ENCODE results near the gene TPD52L2.
"Not testable (repeated sequence)": the region's sequence is repeated elsewhere in the genome, so short reads cannot be mapped to it uniquely, and the experiment has no call there.

TPD52L2 gene

DNA sequence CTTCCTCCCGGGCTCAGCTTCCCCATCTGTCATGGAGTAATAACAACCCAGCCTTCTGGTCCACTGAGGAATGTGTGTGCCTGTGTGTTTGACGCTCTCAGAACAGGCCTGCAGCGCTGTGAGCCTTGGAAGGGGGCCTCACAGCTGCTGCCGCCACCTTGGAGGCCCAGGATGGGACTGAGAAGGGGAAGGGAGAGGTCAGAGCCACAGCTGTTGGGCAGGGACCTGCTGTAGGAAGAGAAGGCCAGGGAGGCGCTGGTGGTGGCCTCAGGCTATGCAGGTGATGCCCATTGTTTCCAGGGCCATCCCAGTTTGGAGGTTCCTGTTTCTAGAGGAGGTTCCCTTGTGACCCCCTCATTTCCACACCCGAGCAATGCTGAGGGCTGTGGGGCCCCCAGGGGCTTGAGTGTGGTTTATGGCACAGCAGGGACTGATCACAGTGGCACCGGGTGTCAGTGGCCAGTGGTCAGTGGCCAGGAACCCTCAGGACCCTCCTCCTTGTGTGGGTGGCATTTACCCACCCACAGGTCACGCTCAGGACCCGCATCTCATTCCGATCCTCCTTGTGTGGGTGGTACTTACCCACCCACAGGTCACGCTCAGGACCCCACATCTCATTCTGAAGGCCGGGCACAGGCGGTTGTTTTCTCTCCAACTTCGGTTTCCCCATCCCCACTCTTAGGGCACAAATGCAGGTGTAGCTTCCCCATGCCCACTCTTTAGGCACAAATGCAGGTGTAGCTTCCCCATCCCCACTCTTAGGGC lies 14.0 kb downstream of the TPD52L2 start:
- DNase-seq (ENCODE audit: low read depth) = no peak

DNA sequence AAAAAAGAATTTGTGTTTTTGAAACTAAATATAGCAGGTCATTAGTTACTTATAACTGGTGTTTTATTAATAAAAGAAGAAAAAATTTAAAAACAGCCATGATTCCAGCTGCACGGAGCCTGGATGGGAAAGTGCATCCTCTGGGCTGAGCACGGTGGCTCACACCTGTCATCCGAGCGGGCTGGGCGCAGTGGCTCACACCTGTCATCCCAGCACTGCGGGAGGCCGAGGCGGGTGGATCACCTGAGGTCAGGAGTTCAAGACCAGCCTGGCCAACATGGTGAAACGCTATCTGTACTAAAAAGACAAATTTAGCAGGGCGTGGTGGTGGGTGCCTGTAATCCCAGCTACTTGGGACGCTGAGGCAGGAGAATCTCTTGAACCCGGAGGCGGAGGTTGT lies 15.8 kb downstream of the TPD52L2 start:
- not testable (repeated sequence) for DNase-seq (ENCODE audit: low read depth)

DNA sequence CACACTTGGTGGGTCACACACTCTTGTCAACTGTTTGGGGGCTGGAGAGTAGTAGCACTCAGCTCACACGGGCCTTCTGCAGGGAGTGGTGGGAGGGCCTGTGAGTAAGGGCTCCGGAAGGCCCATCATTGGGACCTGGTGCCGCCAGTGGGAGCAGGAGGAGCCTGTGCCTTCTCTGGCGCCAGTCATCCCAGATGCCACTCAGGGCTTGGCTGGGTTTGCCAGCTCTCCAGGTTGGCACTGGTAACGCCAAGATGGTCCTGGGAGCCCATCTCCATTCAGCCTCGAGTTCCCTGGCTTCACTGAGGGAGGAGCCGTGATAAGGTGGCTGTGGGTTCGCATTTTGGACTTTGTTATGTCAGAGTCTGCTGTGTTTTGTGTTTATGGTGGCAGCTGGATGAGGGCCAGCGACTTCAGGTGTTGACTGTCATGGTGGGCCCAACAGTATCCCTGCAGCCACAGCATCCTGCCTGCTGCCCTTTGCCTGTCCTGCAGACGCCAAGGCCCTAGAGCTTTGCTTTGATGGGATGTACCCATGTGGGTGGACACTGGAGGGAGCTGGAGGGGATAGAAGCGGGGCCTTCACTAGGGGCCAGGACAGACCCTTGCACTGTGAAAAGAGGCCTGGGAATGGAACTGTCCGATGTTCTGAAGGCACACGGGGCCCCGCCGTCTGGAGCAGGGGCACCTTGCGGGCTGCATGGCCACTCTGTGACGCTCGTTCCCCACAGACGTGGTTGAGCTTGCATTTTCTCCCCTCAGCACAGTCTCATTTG lies 16.6 kb downstream of the TPD52L2 start:
- DNase-seq (ENCODE audit: low read depth) = no peak

DNA sequence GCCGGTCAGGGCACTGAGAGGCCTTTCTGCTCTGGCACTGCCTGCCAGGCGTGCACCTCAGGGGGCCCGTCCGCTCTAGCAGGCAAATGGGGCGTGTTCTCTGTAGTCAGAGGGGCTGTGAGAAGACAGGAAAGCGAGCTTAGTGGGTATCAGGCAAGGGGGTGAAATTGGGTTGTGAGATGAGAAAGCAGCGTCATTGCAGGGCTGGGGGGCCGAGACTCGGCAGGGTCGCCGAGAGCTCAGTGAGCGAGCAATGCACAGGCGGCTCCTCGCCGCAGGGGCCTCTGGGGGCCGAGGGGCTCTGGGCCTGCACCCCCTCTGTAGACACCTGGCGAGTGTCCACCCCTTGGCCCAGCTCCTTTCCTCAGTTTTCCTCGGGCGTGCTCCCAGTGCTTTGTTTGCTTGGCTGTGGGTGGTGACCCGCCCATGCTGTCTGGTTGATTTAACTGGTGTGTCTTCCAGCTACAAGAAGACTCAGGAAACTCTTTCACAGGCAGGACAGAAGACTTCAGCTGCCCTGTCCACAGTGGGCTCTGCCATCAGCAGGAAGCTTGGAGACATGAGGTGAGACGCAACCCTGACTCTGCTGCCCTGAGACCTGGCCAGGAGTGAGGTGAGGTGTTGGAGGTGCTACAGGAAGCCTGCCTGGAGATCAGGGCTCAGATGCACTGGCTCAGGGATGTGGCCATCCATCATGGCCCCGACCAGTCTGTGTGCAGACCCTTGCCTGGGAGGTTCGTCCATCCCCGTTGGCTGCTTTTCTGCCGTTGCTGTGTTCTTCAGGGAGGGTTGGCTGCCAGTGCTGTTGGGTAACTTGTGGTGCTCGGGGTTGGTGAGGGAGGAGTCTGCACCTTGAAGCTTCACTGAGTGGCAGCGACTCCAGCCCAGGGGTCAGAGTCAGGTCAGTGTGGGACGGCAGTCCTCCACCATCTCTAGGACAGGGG lies 17.5 kb downstream of the TPD52L2 start:
- DNase-seq (ENCODE audit: low read depth) = no peak

DNA sequence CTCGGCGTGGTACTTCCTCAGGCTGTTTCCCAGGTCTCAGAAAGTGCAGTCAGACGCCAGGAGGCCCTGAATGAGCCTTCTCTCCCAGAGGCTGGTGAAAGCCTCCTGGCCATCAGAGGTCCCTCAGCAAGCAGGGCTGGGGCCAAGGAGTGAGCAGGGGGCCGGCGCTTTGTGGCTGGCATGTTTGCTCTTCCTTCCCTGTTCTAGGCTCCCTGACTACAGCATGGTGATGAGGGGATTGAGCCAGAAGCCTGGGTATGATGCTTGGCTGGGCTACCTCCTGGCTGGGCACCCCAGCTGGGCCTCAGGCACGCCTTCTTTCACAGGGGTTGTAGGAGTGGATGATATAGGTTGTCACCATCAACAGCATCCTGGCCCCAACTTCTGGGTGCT lies 18.1 kb downstream of the TPD52L2 start:
- DNase-seq (ENCODE audit: low read depth) = no peak

DNA sequence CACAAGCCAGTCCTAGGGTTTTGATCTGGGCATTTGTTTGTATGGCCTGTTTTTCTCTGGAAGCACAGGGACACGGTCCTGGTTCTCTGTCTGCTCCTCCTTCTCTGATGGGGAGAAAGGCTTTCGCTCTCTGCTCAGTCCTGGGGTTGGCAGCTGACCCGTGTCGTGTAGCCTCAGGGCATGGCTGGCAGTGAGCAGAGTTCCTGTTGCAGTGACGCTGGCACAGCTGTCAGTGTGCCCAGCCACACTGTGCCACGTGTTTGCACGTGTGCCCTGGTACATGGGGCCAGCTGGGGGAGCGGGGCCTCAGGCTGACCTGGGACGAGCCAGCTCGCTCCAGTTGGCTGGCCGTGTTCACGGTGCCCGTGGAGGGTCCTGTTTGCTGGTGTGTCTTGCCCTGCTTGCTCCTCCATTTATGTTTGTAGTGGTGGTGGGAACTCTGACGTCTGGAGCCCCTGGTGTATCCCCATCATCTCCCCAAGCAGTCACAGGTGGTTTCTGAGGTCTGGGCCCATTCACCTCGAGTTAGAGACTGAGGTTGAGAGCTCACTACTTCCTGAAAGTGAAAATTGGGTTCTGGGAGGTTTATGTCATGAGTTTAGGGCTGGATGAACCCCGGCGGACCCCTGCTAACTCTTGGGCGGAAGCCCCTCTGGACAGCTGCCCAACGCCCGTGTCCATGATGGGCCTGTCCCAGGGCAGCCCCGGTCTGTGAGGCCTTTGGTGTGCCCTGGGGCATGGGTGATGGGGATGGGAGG lies 19.6 kb downstream of the TPD52L2 start:
- no peak for DNase-seq (ENCODE audit: low read depth)

DNA sequence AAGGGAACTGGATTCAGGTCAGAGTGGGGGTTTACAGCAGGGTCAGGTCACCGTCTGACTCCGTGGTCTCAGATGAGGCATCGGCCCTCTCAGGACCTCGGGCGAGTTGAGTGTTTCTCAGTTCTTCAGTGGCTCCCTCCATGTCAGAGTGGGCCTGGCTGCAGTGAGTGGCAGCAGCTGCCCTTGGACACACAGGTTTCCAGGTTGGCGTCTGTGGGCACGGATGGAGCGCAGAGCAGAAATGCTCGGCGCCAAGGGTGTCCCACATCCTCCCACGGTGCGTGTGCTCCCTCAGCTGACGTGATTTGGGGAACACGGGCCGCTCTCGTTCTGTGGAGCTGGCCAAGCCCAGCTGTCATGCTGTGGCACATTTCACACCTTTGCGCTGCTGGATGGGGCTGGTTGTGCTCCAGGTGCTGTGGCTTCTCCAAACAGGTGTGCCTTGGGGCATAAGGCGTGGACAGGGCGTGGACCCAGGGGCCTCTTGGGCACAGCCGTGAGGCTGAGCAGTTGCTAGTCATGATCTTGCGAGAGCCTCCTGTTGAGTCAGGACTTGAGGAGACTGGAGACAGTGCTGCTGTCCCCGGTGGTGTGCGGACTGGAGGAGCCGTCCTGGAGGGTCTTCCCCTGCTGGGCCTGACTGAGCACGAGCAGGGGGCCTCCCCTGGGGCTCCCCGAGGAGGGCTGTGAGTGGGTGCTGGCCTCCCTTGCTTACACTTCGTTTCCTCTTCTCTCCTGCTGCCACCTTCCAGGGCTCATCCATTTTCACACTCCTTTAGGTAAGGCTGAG lies 20.4 kb downstream of the TPD52L2 start:
- DNase-seq (ENCODE audit: low read depth) = no peak

DNA sequence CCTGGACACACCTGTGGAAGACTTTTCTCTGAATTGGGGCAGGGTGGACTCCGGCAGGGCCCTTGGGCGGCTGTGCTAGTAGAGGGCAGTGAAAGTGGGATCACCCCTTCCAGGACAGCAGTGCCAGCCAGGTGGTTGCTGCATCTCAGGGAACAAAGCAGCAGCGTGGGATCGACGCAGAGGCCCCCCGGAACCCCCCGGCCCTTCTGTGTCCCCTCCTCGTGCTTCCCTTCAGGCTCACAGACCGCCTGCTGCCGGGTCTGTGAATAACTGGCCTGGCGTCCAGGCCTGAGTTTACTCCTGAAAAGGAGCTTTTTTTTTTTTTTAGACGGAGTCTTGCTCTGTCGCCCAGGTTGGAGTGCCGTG lies 21.0 kb downstream of the TPD52L2 start:
- DNase-seq (ENCODE audit: low read depth) = no peak

DNA sequence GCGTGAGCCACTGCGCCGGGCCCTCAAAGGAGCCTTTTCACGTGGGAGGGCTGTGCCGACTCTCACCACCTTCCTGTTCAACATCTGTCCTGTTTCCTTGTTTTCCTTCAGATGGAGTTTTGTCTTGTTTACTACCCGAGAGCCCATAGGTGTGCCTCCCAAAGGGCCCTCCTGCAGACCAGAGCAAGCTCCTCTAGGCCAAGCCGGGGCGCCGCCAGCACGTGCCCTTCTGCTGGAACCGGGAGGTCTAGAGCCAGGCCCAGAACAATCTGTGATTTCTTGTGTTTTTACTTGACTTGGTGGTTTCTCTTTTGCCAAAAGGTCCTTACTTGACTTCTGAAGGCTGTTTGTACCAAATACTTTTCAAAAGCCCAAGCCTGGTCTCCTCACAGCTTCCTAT lies 21.9 kb downstream of the TPD52L2 start:
- DNase-seq (ENCODE audit: low read depth) = no peak

DNA sequence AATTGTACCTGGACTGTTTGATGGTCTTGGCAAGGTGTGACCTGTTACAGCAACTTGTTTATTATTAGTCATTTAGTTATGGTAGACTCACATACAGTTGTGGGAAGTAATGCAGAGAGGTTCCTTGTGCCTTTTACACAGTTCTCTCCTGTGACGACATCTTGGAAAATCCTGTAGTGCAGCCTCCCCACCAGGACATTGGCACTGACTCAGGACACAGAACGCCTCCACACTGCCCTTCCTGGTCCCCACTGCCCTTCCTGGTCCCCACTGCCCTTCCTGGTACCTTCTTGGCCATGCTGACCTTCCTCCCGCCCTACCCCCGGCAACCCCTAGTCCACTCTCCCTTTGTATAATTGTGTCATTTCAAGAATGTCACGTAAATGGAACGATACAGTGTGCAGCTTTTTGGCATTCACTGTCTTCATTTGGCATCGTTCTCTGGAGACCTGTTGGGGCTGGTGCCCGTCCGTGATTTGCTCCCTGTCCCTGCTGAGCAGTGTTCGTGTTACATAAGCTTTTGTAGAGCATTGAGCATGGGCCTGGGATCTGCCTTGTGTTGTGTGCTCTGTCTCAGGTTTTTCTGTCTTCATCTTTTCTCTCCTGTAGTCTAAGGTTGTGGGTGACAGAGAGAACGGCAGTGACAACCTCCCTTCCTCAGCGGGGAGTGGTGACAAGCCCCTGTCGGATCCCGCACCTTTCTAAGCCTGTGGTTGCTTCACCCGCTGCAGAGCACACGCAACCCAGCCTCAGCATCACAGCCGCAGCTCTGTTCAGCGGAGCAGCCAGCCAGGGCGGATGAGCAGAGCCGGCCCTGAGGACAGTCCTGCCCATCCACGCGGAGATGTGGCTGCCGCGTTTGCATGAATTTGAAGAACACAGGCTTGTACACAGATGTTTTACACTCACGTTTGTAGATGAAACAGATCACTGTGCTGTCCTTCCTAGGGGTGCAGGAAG lies 24.5 kb downstream of the TPD52L2 start:
- no peak for DNase-seq (ENCODE audit: low read depth)

DNA sequence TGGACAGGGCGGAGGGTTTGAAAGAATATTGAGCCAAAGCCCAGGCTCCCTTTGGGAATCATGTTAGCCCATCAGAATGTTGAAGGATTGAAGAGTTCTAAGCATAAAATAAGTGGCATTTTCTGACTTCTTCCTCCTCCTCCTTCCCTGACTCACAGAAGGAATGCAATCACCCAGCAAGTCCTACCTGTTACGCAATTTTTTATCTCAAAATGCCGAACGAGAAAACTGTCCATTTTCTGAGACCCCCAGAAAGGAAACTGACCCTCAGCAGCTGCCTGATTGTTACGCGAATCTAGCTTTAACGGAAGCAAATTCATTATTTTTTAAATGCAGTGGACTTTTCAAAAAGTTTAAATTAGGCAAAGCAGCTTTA lies 25.1 kb downstream of the TPD52L2 start:
- no peak for DNase-seq (ENCODE audit: low read depth)

DNA sequence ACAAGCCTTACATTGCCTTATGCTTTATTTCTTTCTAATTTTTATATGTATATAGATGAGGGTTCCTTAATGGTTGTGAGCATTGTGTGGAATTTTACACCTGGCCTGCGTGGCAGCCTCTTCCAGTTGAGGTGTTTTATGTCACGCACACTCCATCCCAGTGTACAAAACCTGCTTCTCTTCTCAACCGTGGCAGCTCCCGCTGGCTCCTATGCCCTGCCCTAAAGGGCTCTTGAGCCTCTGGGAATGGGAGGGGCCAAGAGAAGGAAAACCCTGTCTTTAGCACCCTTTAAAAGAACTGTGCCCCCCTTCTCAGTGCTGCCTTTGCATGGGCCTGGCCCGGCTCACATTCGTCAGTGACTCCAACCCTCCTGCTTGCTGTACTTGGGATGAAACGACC lies 25.5 kb downstream of the TPD52L2 start:
- no peak for DNase-seq (ENCODE audit: low read depth)

DNA sequence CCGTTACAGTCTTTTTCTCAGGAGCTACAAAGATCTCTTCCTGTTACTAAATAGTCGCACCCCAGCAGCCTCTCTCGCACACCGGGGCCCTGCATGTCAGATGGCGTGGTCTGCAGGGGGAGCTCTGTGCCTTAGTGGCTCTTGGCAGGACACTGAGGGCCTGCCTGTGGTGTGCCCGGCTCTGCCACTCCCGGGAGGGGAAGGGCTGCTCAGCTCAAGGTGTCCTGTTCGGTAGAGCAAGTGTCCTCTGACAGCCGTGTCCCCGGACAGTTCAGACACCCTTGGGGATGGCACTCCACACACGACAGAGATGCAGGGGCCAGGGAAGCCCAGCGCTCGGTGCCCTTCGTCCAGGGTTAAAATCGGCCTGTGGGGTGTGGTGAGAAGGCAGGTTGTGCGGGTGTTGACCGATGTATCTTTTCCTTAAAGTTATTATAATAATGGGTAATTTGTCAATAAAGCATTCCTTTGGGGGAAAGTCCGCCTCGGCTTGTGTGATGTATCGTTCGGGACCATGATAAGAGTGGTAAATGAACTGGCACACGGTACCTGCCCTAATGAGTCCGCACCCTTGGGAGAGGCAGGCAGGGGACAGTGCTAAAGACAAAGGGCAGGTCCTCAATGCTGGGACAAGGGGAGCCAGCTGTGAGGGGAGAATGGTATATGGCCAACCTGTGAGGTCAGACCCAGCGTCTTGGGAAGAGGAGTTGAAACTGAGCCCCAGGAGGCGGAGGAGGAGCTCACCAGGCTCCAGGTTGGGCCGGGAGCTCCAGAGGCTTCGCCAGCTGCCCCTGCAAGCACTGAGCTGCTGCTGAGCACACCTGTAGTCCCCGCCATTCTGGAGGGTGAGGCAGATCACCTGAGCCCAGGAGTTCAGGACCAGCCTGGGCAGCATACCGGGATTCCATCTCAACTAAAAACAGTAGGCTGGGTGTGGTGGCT lies 26.3 kb downstream of the TPD52L2 start:
- no peak for DNase-seq (ENCODE audit: low read depth)

DNA sequence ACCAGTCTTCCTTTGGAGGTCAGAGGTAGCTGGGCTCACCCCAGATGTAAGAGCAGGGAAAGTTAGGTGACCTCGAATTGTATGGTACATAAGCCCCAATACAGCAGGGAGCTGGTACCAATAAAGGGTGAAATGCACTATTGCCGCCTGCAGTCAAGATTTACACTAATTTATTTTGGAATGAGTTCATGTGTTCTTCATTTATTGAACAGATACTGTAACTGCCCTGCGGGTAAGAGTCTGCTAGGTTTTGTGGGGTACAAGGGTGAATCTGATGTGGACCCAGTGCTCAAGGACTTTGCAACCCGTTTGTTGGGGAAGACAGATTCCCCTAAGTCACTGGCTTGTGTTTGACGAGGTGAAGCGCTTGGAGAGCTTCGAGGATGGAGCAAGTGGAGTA lies 27.3 kb downstream of the TPD52L2 start:
- no peak for DNase-seq (ENCODE audit: low read depth)

DNA sequence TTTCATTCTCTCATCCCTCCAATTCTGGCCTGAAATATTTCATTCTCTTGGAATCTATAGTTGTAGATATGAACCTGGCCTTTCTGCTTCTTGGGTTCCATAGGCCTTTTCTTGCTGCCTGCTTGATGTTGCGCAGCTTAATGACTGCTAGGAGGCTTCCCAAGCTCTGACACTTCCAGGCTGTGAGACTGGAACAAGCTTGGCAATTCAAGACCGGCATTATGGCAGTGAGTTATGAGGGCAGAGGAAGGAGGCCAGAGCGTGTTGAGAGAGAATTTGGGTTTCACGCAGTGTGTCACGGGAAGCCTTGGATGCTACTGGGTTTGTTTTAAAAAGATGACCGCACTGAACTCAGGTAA lies 28.9 kb downstream of the TPD52L2 start:
- DNase-seq (ENCODE audit: low read depth) = no peak

DNA sequence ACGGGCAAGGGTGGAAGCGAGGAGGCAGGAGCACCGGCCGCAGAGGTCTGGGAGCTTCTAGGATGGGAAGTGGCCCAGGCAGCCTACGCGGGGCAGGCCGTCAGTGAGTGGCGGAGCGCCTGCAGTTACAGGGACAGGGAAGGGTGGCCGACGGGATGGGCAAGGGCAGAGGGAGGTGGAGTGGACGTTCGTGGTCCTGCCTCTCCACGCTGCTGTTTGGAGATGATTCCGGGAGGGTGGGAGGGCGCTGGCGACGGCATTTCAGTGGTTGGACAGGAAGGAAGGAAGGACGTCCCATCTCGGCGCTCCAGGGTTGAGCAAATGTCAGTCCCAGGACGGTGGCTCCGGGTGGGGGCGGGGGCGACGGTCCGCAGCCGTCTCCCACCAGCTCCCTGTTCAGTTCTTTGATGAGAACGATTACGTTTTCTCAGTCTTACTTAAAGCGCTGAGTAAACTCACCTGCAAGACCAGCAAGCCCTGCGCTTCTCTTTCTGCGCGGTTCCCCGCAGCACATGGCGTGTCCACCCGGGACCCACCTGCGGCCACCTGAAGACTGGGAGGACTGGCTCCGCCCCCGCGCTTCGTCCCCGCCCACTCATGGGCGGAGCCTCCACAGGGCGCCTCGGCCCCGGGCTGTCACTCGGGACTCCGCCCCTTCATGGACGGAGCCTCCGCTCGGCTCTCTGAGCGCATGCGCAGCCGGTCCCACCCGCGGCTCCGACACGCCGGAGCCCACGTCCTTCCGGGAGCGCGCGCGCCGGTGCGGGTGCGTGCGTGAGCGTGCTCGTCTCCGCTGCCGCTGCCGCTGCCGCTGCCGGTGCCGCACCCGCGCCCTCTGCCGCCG lies 29.5 kb downstream of the TPD52L2 start, which contains the start of gene DNAJC5:
TSS of gene DNAJC5 (plus strand) at position 769 of the 844 bp plus-strand sequence. CDS start 33,220 bp downstream, outside the sequence.
- DNase-seq (ENCODE audit: low read depth) = peak; percentile 82

DNA sequence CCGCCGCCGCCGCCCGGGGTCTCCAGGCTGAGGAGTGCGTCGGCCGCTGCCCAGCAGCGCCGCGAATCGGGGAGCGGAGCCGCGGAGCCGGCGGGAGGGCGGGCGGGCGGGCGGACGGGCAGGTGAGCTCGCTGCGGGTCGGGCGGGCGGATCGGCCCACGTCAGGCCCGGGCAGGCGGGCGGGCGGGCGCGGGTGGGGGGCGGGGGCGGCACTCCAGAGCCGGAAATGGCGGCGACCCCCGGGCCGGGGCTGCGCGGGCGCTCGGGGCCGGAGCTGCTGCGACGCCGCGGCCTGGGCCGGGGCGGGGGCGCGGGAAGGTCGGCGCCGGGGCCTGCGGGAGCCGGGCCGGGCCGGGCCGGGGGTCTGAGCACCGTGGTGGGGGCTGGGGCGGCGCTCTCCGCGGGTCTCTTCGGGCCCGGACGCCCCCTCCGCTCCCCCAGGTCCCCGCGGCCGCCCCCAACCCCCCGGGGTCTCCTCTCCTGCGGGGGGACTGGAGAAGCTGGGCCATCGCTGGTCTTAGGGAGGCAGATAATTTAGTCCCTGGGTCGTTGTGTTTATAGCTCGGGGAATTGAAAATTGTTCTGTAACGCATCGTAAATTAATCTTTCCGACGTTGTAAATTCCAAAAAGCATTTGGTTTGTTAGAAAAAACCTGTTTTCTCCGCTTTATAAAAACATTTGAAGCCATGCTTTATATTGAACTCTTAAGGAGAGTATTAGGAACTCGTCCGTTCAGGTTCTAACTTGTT lies 30.3 kb downstream of the TPD52L2 start:
- DNase-seq (ENCODE audit: low read depth) = no peak
